ENCODE measurements around the gene DTYMK.

GRCh38 chr2:241734467-241735208, 48.0 kb upstream of the DTYMK start, which contains the start of gene D2HGDH:
- no peak for TF ChIP-seq CTCF (conservative IDR thresholded peaks at IDR 0.05; ENCODE audit: low read depth, low read length)
- TF ChIP-seq EZH2 (IDR thresholded peaks at IDR 0.05; ENCODE audit: low read length, unreplicated experiment), result no peak
- no peak for TF ChIP-seq EZH2phosphoT487 (IDR thresholded peaks at IDR 0.05; ENCODE audit: borderline replicate concordance, low read length)

Measured in PC-3 (cell line).